ENCODE results near the gene HORMAD2.

GRCh38 chr22:30115705-30116104 is 35.4 kb downstream of the HORMAD2 start:
- TF ChIP-seq CTCF (IDR thresholded peaks at IDR 0.05) (no peak), POLR2A (IDR thresholded peaks at IDR 0.05) (no peak)
